Raji (cell line): ENCODE measurements around the gene JPH3.

Experiments
- POLR2A ChIP-seq: IDR thresholded peaks from 2 replicates; pipeline ENCODE4 v1.6.1; 2011; ENCODE audit warnings: low read depth, low read length, control low read depth; ENCODE audit not compliant: insufficient read depth

Gene JPH3

DNA sequence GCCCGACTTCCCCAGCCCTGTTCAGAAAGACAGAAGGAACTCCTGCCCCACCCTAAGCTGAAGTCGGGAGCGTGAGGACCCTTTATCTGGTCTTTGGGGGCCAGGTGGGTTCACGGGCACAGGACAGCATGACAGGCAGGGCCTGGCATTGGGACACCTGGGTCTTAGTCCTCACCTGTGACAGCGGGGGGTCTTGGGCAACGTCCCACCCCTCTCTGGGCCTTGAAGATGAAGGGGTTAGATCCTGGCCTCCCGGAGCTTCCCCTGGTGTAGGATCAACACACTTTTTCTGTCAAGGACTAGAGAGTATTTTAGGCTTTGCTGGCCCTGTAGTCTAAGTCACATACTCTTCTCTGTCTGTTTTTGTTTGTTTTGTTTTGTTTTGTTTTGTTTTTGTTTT is 65.1 kb downstream of the JPH3 start:
- TF ChIP-seq POLR2A = no peak

GRCh38 chr16:87667946-87668345 is 65.6 kb downstream of the JPH3 start:
- no peak for TF ChIP-seq POLR2A

GRCh38 chr16:87669672-87670071 is 67.4 kb downstream of the JPH3 start:
- TF ChIP-seq POLR2A = no peak

DNA sequence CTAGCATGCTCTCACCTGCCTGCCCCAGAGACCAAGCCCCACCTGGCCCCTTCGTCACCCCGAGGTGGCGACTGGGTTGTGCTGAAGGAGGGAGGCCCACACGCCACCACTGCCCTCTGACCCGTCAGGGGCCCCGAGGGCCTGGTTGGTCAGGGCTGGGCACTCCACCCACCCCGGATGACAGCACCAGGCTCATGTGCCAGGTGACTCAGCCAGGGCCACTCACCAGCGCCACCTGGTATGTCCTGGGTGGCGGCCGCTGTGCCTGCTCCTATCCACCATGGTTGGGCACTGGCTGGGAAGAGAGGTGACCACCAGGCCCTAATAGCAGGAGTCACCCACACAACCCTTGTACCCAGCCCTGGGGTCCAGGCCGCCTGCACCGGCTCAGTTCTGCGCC is 68.9 kb downstream of the JPH3 start:
- no peak for TF ChIP-seq POLR2A

GRCh38 chr16:87671715-87672270 is 69.5 kb downstream of the JPH3 start:
- TF ChIP-seq POLR2A = no peak

GRCh38 chr16:87674419-87674818 is 72.1 kb downstream of the JPH3 start:
- TF ChIP-seq POLR2A = no peak

GRCh38 chr16:87675111-87675719 is 72.9 kb downstream of the JPH3 start:
- TF ChIP-seq POLR2A = no peak

GRCh38 chr16:87677830-87678229 is 75.5 kb downstream of the JPH3 start:
- no peak for TF ChIP-seq POLR2A

- TF ChIP-seq POLR2A = no peak
Measured at GRCh38 chr16:87678618-87679017, 76.3 kb downstream of the JPH3 start.

- no peak for TF ChIP-seq POLR2A
Measured at GRCh38 chr16:87679593-87680271, 77.4 kb downstream of the JPH3 start.

- TF ChIP-seq POLR2A = no peak
Measured at GRCh38 chr16:87680272-87680644, 78.0 kb downstream of the JPH3 start.

GRCh38 chr16:87681981-87682570 is 79.8 kb downstream of the JPH3 start:
- no peak for TF ChIP-seq POLR2A

DNA sequence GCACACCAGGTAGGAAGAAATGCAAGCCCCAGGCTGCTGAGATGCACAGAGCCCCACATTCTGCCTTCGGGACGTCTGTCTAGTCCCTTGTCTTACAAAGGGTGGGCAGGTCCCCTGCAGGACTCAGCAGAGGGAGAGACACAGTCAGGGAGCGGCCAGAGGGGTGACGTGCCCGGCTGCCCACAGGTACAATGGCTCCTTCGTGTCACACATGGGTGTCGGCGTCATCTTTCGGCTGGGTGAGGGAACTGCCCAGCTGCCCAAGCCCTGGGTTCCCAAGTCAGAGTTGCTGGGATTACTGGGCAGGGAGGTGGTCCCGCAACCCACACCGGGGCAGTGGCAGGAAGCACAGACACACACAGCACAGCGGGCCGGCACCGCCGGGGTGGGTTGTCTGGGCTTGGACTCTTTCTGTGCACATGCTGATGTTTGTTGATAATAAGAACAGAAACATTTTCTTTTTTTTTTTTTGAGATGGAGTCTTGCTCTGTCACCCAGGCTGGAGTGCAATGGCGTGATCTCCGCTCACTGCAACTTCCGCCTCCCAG is 80.6 kb downstream of the JPH3 start:
- TF ChIP-seq POLR2A = no peak

GRCh38 chr16:87684106-87684677 is 81.9 kb downstream of the JPH3 start:
- no peak for TF ChIP-seq POLR2A

GRCh38 chr16:87684711-87685404 is 82.5 kb downstream of the JPH3 start:
- TF ChIP-seq POLR2A = no peak
